Vagina (tissue), 2 donors: ENCODE results near the gene PLEKHA6. TPM values are rescaled to one million over a fixed set of nuclear protein-coding genes. Genes with fewer than 3 reads are reported as not detected.

ENCODE experiments used
- DNase-seq, 2 donors: peaks; one replicate each; pipeline ENCODE4 v3.0.0-alpha.2; 2017; ENCODE audit errors: extremely low spot score in 2 of 2
- H3K27ac ChIP-seq: fragments of 200-600 bp; sonication (generic); one replicate; pipeline ENCODE4 v1.5.1; 2019
- H3K27me3 ChIP-seq: fragments of 200-600 bp; sonication (generic); one replicate; pipeline ENCODE4 v1.5.1; 2019
- H3K36me3 ChIP-seq, 2 donors: fragments of 200-600 bp; sonication (generic); one replicate each; pipeline ENCODE4 v1.5.1; 2017 to 2019
- H3K4me1 ChIP-seq: fragments of 200-600 bp; sonication (generic); one replicate; pipeline ENCODE4 v1.5.1; 2019
- H3K4me3 ChIP-seq, 2 donors: fragments of 200-600 bp; sonication (generic); 1 replicate in 1 of 2; 2 replicates in 1 of 2; pipeline ENCODE4 v1.5.1; 2016 to 2019
- H3K9me3 ChIP-seq: fragments of 200-600 bp; sonication (generic); one replicate; pipeline ENCODE4 v1.5.1; 2019
- POLR2A ChIP-seq, 2 donors: fragments of 450-650 bp; IDR thresholded peaks; one replicate each; pipeline ENCODE4 v1.6.1; 2017; ENCODE audit warnings: antibody characterized with exemption in 2 of 2, mild to moderate bottlenecking in 2 of 2, moderate library complexity in 2 of 2
- POLR2AphosphoS5 ChIP-seq, 2 donors: sonication (generic); formaldehyde crosslinking; IDR thresholded peaks; one replicate each; pipeline ENCODE4 v1.9.0; 2017; ENCODE audit warnings: antibody characterized with exemption in 2 of 2, mild to moderate bottlenecking in 2 of 2, low read depth in 1 of 2; ENCODE audit not compliant: insufficient read depth in 1 of 2
- intact Hi-C: fragments of 100-400 bp; cut with DNase I; formaldehyde crosslinking; loops from one replicate; pipeline ENCODE4 v1.15.1; 2023
- total RNA-seq: library from RNA; depleted of rRNA; stranded (reverse); fragments of >200 nt; gene quantifications from one replicate; pipeline ENCODE4 v1.2.3, GENCODE V29; 2016
- TF ChIP-seq, protein P1 (sequence below), 3 experiments: fragments of 450-650 bp in 2 of 3; fragments of 200-600 bp in 1 of 3; sonication (generic) in 1 of 3; IDR thresholded peaks; one replicate each; pipeline ENCODE4 v1.5.1; 2017 to 2019; ENCODE audit warnings: antibody characterized with exemption in 3 of 3, mild to moderate bottlenecking in 2 of 3, moderate library complexity in 2 of 3

The PLEKHA6 gene, protein sequence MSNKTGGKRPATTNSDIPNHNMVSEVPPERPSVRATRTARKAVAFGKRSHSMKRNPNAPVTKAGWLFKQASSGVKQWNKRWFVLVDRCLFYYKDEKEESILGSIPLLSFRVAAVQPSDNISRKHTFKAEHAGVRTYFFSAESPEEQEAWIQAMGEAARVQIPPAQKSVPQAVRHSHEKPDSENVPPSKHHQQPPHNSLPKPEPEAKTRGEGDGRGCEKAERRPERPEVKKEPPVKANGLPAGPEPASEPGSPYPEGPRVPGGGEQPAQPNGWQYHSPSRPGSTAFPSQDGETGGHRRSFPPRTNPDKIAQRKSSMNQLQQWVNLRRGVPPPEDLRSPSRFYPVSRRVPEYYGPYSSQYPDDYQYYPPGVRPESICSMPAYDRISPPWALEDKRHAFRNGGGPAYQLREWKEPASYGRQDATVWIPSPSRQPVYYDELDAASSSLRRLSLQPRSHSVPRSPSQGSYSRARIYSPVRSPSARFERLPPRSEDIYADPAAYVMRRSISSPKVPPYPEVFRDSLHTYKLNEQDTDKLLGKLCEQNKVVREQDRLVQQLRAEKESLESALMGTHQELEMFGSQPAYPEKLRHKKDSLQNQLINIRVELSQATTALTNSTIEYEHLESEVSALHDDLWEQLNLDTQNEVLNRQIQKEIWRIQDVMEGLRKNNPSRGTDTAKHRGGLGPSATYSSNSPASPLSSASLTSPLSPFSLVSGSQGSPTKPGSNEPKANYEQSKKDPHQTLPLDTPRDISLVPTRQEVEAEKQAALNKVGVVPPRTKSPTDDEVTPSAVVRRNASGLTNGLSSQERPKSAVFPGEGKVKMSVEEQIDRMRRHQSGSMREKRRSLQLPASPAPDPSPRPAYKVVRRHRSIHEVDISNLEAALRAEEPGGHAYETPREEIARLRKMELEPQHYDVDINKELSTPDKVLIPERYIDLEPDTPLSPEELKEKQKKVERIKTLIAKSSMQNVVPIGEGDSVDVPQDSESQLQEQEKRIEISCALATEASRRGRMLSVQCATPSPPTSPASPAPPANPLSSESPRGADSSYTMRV
- total RNA-seq: 15.0 TPM

- no peaks in the 10 kb centered on the region for H3K27me3 ChIP-seq
- intact Hi-C loops: loop anchor here (5.0 kb wide), 3 partner anchors 97 to 197 kb away; no protein-coding TSS in a partner anchor
- no peaks in the 10 kb centered on the region for H3K36me3 ChIP-seq
- H3K27ac ChIP-seq: peak within 1 kb of the TSS; percentile 24
- H3K9me3 ChIP-seq: no peaks in the 10 kb centered on the region
- DNase-seq: no peak
- TF ChIP-seq, protein P1, sequence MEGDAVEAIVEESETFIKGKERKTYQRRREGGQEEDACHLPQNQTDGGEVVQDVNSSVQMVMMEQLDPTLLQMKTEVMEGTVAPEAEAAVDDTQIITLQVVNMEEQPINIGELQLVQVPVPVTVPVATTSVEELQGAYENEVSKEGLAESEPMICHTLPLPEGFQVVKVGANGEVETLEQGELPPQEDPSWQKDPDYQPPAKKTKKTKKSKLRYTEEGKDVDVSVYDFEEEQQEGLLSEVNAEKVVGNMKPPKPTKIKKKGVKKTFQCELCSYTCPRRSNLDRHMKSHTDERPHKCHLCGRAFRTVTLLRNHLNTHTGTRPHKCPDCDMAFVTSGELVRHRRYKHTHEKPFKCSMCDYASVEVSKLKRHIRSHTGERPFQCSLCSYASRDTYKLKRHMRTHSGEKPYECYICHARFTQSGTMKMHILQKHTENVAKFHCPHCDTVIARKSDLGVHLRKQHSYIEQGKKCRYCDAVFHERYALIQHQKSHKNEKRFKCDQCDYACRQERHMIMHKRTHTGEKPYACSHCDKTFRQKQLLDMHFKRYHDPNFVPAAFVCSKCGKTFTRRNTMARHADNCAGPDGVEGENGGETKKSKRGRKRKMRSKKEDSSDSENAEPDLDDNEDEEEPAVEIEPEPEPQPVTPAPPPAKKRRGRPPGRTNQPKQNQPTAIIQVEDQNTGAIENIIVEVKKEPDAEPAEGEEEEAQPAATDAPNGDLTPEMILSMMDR (IDR thresholded peaks at IDR 0.05): no peak
- TF ChIP-seq POLR2A (IDR thresholded peaks at IDR 0.05) (no peak), POLR2AphosphoS5 (IDR thresholded peaks at IDR 0.05; ENCODE audit: insufficient read depth in 1 of 2, low read depth in 1 of 2) (no peak)
- H3K4me3 ChIP-seq: peak within 1 kb of the TSS; percentile 18 to 33
- H3K4me1 ChIP-seq: peaks cover 22% of the 10 kb centered on the region
Measured at GRCh38 chr1:204359474-204360255, at the start of gene PLEKHA6. Gene PLEKHA6, minus strand, starts transcription at chr1:204359929. Its CDS starts 86,202 bp downstream, at chr1:204273727.

DNA sequence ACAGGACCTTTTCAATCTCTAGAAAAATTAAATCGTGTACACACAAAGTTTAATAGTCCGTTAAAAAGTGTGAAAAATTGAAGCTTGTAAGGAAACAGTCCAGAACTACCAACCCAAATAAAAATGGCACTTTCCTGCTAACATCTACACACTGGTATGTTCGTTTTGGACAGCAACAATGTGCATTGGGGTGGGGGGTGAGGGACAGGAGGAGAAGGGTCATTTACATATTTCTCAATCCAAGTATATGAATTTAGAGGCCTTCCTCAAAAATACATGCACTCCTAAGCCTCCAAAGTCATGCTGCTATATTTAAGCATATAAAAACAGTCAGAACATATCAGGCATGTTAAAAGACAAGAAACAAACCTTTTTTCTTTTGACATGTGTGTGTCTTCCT lies 49.4 kb upstream of the PLEKHA6 start:
- Histone ChIP-seq H3K9me3 (no peaks in the 10 kb centered on the region), H3K27me3 (no peaks in the 10 kb centered on the region), H3K4me3 (peak overlapping the region; percentile 82 to 98), H3K4me1 (peaks cover 67% of the 10 kb centered on the region), H3K27ac (peak overlapping the region; percentile 99), H3K36me3 (peaks cover 0 to 18% of the 10 kb centered on the region in 2 donors)
- TF ChIP-seq, protein P1 (IDR thresholded peaks at IDR 0.05): no peak
- TF ChIP-seq POLR2AphosphoS5 (IDR thresholded peaks at IDR 0.05; ENCODE audit: insufficient read depth in 1 of 2, low read depth in 1 of 2): no peak
- TF ChIP-seq POLR2A (IDR thresholded peaks at IDR 0.05): no peak
- intact Hi-C loops: no loop called here
- DNase-seq: peak in 1 of 2 donors; percentile 5

- Histone ChIP-seq H3K27ac (peak overlapping the region; percentile 99), H3K9me3 (no peaks in the 10 kb centered on the region), H3K36me3 (peaks cover 0 to 23% of the 10 kb centered on the region in 2 donors), H3K4me3 (peak overlapping the region; percentile 82 to 98), H3K4me1 (peaks cover 67% of the 10 kb centered on the region), H3K27me3 (no peaks in the 10 kb centered on the region)
- DNase-seq: no peak
- TF ChIP-seq, protein P1 (IDR thresholded peaks at IDR 0.05): no peak
- TF ChIP-seq POLR2A (IDR thresholded peaks at IDR 0.05) (no peak), POLR2AphosphoS5 (IDR thresholded peaks at IDR 0.05; ENCODE audit: insufficient read depth in 1 of 2, low read depth in 1 of 2) (no peak)
- intact Hi-C loops: no loop called here
Measured at GRCh38 chr1:204408602-204409001, 48.9 kb upstream of the PLEKHA6 start.

GRCh38 chr1:204408074-204408507 lies 48.4 kb upstream of the PLEKHA6 start:
- Histone ChIP-seq H3K4me3 (peak overlapping the region; percentile 82 to 98), H3K9me3 (no peaks in the 10 kb centered on the region), H3K36me3 (peaks cover 0 to 25% of the 10 kb centered on the region in 2 donors), H3K27me3 (no peaks in the 10 kb centered on the region), H3K27ac (peak overlapping the region; percentile 99), H3K4me1 (peaks cover 67% of the 10 kb centered on the region)
- TF ChIP-seq, protein P1 (IDR thresholded peaks at IDR 0.05): no peak
- TF ChIP-seq POLR2A (IDR thresholded peaks at IDR 0.05) (no peak), POLR2AphosphoS5 (IDR thresholded peaks at IDR 0.05; ENCODE audit: insufficient read depth in 1 of 2, low read depth in 1 of 2) (no peak)
- intact Hi-C loops: no loop called here
- DNase-seq: peak in 1 of 2 donors; percentile 89
